GM10248 (cell line): ENCODE measurements around the gene MORF4L1.

Experiments
- CTCF ChIA-PET: fragments of 300-600 bp; sonication (Branson Sonifier 250); formaldehyde crosslinking; extraction: SDS; loops from one replicate; lab custom pipeline; 2021; ENCODE audit warnings: antibody characterized with exemption; lab: Yijun Ruan, JAX
- POLR2A ChIA-PET: fragments of 350-650 bp; sonication (Branson Sonifier 250); formaldehyde crosslinking; extraction: SDS; loops from one replicate; lab custom pipeline; 2020; ENCODE audit warnings: antibody characterized with exemption; lab: Yijun Ruan, JAX
- DNase-seq: peaks from one replicate; pipeline ENCODE4 v3.0.0; 2012; ENCODE audit errors: extremely low spot score
- TF ChIP-seq, protein P1 (sequence below): IDR thresholded peaks from 2 replicates; pipeline ENCODE4 v1.5.1; 2012; ENCODE audit warnings: mild to moderate bottlenecking, low read depth; ENCODE audit errors: extremely low read depth, missing control alignments, control extremely low read depth

MORF4L1 gene, protein sequence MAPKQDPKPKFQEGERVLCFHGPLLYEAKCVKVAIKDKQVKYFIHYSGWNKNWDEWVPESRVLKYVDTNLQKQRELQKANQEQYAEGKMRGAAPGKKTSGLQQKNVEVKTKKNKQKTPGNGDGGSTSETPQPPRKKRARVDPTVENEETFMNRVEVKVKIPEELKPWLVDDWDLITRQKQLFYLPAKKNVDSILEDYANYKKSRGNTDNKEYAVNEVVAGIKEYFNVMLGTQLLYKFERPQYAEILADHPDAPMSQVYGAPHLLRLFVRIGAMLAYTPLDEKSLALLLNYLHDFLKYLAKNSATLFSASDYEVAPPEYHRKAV

DNA sequence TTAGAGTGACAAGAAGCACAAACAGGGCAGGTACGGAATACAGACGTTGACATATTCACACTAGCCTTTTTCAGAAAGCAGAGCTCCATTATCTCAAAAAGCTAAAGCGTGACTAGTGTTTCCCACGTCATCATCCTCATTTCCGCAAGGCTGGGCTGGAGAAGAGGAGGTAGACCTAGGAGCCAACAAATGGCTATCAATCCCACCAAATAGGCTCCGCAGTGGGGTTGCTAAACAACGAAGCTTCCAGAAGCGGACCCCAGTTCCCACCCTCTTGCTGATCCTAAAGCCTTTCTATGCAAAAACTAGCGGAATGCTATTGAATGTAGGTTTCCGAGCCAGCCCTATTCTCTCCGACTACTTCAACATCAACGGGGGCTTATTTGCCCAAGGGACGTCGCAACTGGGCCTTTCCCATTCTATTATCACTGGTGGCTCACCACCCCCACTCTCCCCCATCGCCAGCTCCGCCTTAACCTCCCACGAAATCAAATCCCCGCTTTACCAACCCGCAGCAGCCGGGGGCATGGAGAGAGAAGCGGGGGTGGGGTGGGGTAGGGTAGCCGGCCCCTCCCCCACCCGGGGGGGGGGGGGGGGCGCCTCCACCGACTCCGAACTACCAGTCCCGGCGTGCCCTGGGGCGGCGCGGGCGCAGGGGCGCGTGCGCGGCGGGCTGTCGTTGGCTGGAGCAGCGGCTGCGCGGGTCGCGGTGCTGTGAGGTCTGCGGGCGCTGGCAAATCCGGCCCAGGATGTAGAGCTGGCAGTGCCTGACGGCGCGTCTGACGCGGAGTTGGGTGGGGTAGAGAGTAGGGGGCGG, at the start of gene MORF4L1:
MORF4L1 (plus strand) TSS at position 736 of the 817 bp plus-strand sequence. CDS start 128 bp downstream, outside the sequence.
- ChIA-PET CTCF (interaction anchor here (1.0 to 1.8 kb wide), 4 partner anchors 13 to 134 kb away, joined by 4 to 6 read pairs (median 6); no protein-coding TSS in a partner anchor), POLR2A (interaction anchor here (0.5 to 1.0 kb wide), 4 partner anchors 64 to 608 kb away, joined by 3 to 4 read pairs (median 4); partner anchors contain the start of genes CHRNA5 and DNAJA4)
- TF ChIP-seq, protein P1, sequence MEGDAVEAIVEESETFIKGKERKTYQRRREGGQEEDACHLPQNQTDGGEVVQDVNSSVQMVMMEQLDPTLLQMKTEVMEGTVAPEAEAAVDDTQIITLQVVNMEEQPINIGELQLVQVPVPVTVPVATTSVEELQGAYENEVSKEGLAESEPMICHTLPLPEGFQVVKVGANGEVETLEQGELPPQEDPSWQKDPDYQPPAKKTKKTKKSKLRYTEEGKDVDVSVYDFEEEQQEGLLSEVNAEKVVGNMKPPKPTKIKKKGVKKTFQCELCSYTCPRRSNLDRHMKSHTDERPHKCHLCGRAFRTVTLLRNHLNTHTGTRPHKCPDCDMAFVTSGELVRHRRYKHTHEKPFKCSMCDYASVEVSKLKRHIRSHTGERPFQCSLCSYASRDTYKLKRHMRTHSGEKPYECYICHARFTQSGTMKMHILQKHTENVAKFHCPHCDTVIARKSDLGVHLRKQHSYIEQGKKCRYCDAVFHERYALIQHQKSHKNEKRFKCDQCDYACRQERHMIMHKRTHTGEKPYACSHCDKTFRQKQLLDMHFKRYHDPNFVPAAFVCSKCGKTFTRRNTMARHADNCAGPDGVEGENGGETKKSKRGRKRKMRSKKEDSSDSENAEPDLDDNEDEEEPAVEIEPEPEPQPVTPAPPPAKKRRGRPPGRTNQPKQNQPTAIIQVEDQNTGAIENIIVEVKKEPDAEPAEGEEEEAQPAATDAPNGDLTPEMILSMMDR, result no peak
- DNase-seq, result peak; percentile 95

DNA sequence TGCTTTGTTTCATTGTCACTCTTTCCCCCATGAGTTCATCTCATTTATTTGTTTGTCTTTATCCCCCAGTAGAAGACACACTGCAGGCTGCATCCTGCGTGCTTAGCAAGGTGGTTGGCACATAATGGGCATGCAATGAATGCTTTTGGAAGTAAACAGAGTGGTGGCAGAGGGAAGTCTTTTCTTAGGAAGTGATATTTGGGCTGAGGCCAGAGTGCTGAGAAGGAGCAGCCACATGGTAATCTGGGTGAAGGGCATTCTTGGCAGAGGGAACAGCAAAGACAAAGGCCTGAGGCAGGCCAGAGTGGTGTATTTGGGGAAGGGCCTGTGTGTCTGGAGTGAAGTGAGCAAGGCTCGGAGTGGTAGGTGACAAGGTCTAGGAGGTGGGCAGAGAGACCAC, 43.8 kb upstream of the MORF4L1 start:
- peak; percentile 5 for DNase-seq
- ChIA-PET CTCF (no interaction called here), POLR2A (no interaction called here)
- TF ChIP-seq, protein P1, result no peak

DNA sequence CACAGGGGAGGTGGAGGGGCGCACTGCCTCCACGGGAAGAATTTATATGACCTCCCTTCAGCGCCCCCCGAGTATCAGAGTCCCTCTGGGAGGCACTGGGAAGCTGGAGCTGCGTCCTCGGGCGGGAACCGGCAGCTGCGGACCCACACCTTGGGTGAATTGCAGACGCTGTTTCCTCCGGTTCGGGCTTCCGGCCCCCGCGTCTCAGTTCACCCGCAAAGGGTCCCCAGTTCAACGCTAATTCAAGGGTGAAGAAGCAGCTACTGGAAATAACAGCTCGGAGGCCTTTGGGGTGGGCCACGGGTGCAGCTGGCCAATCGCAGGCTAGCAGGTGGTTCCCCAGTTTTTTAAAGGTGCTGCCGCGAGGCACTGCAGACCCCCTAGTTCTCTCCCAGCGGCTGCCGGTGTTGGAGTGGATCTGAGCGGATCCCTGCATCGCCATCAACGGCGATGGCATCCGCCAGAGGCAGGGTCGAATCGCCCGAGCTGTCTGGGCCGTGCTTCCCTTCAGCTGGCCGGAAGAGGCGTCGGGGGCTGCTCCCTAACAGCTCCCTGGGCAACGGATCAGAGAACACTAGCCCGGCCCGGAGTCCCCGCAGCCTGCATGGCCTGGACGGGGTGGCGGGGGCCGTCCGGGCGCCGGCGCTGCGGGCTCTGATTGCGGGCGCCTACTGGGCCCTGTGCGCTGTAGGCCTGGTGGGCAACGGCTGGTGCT, 42.0 kb upstream of the MORF4L1 start:
- TF ChIP-seq, protein P1, result no peak
- CTCF ChIA-PET, result interaction anchor here (0.7 to 1.0 kb wide), 2 partner anchors 11 to 43 kb away, joined by 3 to 5 read pairs; no protein-coding TSS in a partner anchor
- no peak for DNase-seq
- POLR2A ChIA-PET, result no interaction called here

DNA sequence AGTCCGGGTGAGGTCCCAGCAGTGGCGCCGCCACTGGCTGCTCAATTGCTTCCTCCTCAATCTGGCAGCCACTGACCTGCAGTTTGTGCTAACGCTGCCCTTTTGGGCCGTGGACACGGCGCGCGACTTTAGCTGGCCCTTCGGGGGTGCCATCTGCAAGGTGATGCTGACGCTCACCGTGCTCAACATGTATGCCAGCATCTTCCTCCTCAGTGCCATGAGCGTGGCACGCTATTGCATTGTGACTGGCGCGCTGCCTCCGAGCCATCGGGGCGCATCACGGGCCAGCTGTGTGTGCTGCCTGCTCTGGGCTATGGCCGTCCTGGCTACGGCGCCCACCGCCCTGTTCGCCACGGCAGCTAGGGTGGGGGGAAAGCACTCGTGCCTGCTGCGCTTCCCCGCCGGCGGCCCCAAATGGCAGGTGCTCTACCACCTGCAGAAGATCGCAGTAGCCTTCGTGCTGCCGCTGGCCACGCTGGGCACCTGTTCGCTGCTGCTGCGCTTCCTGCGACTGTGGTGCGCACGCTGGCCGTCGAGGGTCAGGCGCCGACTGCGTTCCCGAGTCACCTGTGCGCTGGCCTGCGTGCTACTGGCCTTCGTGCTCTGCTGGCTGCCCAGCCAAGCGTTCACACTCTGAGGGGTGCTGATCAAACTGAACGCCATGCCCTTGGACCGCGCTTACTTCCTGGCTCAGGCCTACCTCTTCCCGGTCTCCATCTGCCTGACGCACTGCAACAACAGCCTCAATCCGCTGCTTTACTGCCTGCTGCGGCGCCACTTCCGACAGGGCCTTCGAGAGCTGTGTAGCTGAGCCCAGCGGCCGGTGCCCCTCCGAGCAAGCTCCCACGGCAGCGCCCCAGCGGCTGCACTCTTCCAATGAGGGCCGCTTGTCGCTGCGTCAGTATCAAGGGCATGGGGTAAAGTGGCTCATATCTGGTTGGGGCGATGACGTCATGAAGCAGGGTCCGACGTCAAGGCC, 41.2 kb upstream of the MORF4L1 start:
- POLR2A ChIA-PET, result no interaction called here
- TF ChIP-seq, protein P1, result no peak
- CTCF ChIA-PET, result interaction anchor here (0.7 to 1.5 kb wide), 3 partner anchors 10 to 42 kb away, joined by 3 to 5 read pairs (median 3); no protein-coding TSS in a partner anchor
- no peak for DNase-seq

DNA sequence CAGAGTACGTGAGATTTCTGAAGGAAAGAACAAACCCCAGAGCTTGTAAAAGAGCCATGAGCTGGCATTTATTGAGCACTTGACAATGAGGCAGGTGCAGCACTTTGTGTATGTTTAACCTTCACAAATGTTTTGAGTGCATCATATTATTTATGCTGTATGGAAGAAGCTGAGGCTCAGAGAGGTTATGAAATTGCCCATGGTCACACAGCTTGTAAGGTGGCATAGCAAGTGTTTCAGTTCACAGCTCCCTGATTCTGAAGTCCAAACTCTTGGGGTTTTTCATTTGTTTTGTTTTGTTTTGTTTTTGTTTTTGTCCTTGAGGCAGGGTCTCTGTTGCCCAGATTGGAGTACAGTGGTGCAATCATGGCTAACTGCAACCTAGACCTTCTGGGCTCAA, 36.4 kb upstream of the MORF4L1 start:
- TF ChIP-seq, protein P1, result no peak
- DNase-seq, result no peak
- CTCF ChIA-PET, result interaction anchor here (1.0 to 1.8 kb wide), 3 partner anchors 8 to 348 kb away, joined by 3 to 4 read pairs (median 4); no protein-coding TSS in a partner anchor
- POLR2A ChIA-PET, result no interaction called here
